Measurements from ENCODE around the gene PIGX. TPM values are rescaled to one million over a fixed set of nuclear protein-coding genes. Genes with fewer than 3 reads are reported as not detected.

PIGX gene
- total RNA-seq, 1 experiment from 2014 or later, result 31.2 TPM

DNA sequence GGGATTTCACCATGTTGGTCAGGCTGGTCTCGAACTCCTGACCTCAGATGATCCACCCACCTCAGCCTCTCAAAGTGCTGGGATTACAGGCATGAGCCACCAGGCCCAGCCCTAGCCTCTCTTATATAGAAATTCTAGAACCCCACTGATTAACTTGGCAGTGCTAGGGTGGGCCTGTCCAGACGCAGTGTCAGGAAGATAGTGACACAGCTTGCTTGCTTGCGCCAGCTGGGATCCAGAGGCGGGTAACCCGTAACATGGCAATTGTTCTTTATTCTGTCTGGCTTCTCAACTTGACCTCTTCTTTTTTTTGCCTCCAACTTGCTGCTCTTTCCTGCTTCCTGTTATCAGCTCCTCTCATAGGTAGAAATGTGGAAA is 16.3 kb upstream of the PIGX start:
- TF ChIP-seq, protein P1, sequence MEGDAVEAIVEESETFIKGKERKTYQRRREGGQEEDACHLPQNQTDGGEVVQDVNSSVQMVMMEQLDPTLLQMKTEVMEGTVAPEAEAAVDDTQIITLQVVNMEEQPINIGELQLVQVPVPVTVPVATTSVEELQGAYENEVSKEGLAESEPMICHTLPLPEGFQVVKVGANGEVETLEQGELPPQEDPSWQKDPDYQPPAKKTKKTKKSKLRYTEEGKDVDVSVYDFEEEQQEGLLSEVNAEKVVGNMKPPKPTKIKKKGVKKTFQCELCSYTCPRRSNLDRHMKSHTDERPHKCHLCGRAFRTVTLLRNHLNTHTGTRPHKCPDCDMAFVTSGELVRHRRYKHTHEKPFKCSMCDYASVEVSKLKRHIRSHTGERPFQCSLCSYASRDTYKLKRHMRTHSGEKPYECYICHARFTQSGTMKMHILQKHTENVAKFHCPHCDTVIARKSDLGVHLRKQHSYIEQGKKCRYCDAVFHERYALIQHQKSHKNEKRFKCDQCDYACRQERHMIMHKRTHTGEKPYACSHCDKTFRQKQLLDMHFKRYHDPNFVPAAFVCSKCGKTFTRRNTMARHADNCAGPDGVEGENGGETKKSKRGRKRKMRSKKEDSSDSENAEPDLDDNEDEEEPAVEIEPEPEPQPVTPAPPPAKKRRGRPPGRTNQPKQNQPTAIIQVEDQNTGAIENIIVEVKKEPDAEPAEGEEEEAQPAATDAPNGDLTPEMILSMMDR (IDR thresholded peaks at IDR 0.05; ENCODE audit: unreplicated experiment), result no peak
- Mint-ChIP-seq H3K36me3 (ENCODE audit: insufficient read depth, unreplicated experiment) (no peaks in the 10 kb centered on the region), H3K4me3 (ENCODE audit: low read depth, unreplicated experiment) (no peak overlapping the region), H3K9me3 (ENCODE audit: low read depth, unreplicated experiment) (no peaks in the 10 kb centered on the region), H3K27me3 (ENCODE audit: unreplicated experiment) (peaks cover 16% of the 10 kb centered on the region), H3K27ac (ENCODE audit: unreplicated experiment) (no peak overlapping the region), H3K4me1 (ENCODE audit: low read depth, unreplicated experiment) (no peaks in the 10 kb centered on the region)
- no TSS peak for BruUV-seq (replicated peaks)
- CTCF ChIA-PET, result no interaction called here
- intact Hi-C loops (cut with micrococcal nuclease; ENCODE audit: unreplicated experiment), result no loop called here
- DNase-seq, result no peak

GRCh38 chr3:196697270-196697669 is 14.9 kb upstream of the PIGX start:
- BruUV-seq (replicated peaks), result no TSS peak
- DNase-seq, result no peak
- intact Hi-C loops (cut with micrococcal nuclease; ENCODE audit: unreplicated experiment), result no loop called here
- Mint-ChIP-seq H3K36me3 (ENCODE audit: insufficient read depth, unreplicated experiment) (no peaks in the 10 kb centered on the region), H3K27ac (ENCODE audit: unreplicated experiment) (no peak overlapping the region), H3K4me3 (ENCODE audit: low read depth, unreplicated experiment) (no peak overlapping the region), H3K27me3 (ENCODE audit: unreplicated experiment) (peaks cover 9% of the 10 kb centered on the region), H3K9me3 (ENCODE audit: low read depth, unreplicated experiment) (no peaks in the 10 kb centered on the region), H3K4me1 (ENCODE audit: low read depth, unreplicated experiment) (no peaks in the 10 kb centered on the region)
- CTCF ChIA-PET, result no interaction called here
- TF ChIP-seq, protein P1 (IDR thresholded peaks at IDR 0.05; ENCODE audit: unreplicated experiment), result no peak

GRCh38 chr3:196699749-196700148 is 12.4 kb upstream of the PIGX start:
- Mint-ChIP-seq H3K27ac (ENCODE audit: unreplicated experiment) (no peak overlapping the region), H3K9me3 (ENCODE audit: low read depth, unreplicated experiment) (no peaks in the 10 kb centered on the region), H3K4me3 (ENCODE audit: low read depth, unreplicated experiment) (no peak overlapping the region), H3K27me3 (ENCODE audit: unreplicated experiment) (no peaks in the 10 kb centered on the region), H3K4me1 (ENCODE audit: low read depth, unreplicated experiment) (no peaks in the 10 kb centered on the region), H3K36me3 (ENCODE audit: insufficient read depth, unreplicated experiment) (no peaks in the 10 kb centered on the region)
- CTCF ChIA-PET, result no interaction called here
- TF ChIP-seq, protein P1 (IDR thresholded peaks at IDR 0.05; ENCODE audit: unreplicated experiment), result no peak
- no peak for DNase-seq
- no TSS peak for BruUV-seq (replicated peaks)
- intact Hi-C loops (cut with micrococcal nuclease; ENCODE audit: unreplicated experiment), result no loop called here

- Mint-ChIP-seq H3K27ac (ENCODE audit: unreplicated experiment) (no peak overlapping the region), H3K9me3 (ENCODE audit: low read depth, unreplicated experiment) (no peaks in the 10 kb centered on the region), H3K4me3 (ENCODE audit: low read depth, unreplicated experiment) (no peak overlapping the region), H3K27me3 (ENCODE audit: unreplicated experiment) (no peaks in the 10 kb centered on the region), H3K4me1 (ENCODE audit: low read depth, unreplicated experiment) (no peaks in the 10 kb centered on the region), H3K36me3 (ENCODE audit: insufficient read depth, unreplicated experiment) (no peaks in the 10 kb centered on the region)
- CTCF ChIA-PET, result no interaction called here
- intact Hi-C loops (cut with micrococcal nuclease; ENCODE audit: unreplicated experiment), result no loop called here
- BruUV-seq (replicated peaks), result no TSS peak
- TF ChIP-seq, protein P1 (IDR thresholded peaks at IDR 0.05; ENCODE audit: unreplicated experiment), result no peak
- DNase-seq, result no peak
Measured at GRCh38 chr3:196700801-196701200, 11.4 kb upstream of the PIGX start.
